Ectodermal cell (in vitro differentiated cells): ENCODE measurements around the gene LRIG1.

Experiments used
- H3K27ac ChIP-seq: 2 replicates; pipeline ENCODE4 v1.7.0; 2013; ENCODE audit warnings: mild to moderate bottlenecking, low read depth, low read length; ENCODE audit not compliant: insufficient read depth, poor library complexity, severe bottlenecking
- H3K27me3 ChIP-seq: 2 replicates; pipeline ENCODE4 v1.7.0; 2013; ENCODE audit warnings: mild to moderate bottlenecking, low read length; ENCODE audit not compliant: insufficient read depth, control insufficient read depth, poor library complexity, severe bottlenecking
- H3K36me3 ChIP-seq: one replicate; pipeline ENCODE4 v1.7.0; 2013; ENCODE audit warnings: low read length; ENCODE audit not compliant: control insufficient read depth, insufficient read depth
- H3K4me1 ChIP-seq: one replicate; pipeline ENCODE4 v1.7.0; 2013; ENCODE audit warnings: low read length; ENCODE audit not compliant: control insufficient read depth, insufficient read depth
- H3K4me3 ChIP-seq: 2 replicates; pipeline ENCODE4 v1.7.0; 2013; ENCODE audit warnings: low read depth, low read length, control low read depth; ENCODE audit not compliant: insufficient read depth
- H3K9me3 ChIP-seq: 2 replicates; pipeline ENCODE4 v1.7.0; 2013; ENCODE audit warnings: mild to moderate bottlenecking, low read length, moderate library complexity; ENCODE audit not compliant: control insufficient read depth
- WGBS, 2 experiments: methylation state at CpG; one replicate each; pipeline ENCODE4 v1.1.7; 2013; ENCODE audit warnings: missing lambda C conversion rate in 2 of 2; 5-methylcytosine and 5-hydroxymethylcytosine counted together

LRIG1 gene

DNA sequence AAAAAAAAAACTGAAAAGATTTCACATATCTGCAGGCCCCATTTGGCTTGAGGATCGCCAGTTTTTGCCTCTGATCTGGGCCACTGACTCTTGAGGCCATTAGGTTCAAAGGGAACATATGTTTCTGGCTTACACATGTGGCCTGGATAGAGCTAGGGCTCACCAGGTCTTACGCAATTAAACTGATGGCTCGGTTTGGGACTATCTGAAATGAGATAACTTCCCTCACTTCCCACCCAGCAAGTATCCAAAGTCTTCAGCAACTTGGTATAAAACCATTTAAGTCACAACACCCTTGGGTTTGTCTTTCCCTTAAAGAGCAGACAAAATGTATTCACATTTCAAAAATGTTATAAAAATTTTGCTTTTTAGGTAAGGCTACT lies 36.3 kb downstream of the LRIG1 start:
- Histone ChIP-seq H3K4me3 (no peak overlapping the region), H3K9me3 (no peaks in the 10 kb centered on the region), H3K27me3 (no peaks in the 10 kb centered on the region), H3K4me1 (peaks cover 22% of the 10 kb centered on the region), H3K36me3 (peaks cover 26% of the 10 kb centered on the region), H3K27ac (no peak overlapping the region)
- WGBS, 2 experiments: 93 to 94% methylated on average over 3 of the region's 3 CpGs

DNA sequence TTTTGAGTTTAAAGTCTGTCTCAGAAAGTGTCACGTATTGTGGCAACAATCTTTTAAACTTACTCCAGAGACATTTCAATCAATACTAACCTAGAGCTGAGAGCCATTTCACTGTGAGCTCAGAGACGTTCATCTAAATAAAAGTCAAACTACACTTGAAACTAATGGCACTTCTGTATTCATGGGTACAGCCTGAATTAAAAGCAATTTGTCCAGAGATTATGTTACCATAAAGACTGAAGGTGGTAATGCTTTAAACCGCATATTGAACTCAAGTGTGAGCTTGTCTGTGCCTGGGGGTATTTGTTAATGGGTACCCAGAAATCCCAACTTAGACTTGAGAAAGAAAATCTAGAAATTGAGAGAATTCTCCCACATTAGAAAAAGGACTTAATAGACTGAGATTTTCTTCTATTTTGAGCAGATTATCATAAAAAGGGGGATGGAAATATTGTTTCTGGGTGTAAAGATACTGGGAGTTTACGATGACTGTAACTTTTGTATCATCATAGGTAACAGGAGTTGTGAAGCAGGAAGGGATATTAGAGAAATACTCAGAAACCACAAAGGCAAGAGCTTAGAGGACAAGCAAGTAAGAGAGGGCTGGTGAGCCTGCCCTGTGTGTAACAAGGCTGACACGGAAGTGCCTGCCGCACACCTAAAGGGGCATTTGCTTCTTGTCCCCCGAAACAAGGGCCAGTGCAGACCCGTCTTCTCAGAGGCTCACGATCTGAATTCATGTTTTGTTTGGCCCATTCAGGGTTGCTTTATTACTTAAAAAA lies 36.9 kb downstream of the LRIG1 start:
- Histone ChIP-seq H3K27ac (no peak overlapping the region), H3K4me1 (peaks cover 22% of the 10 kb centered on the region)
- WGBS, 2 experiments: 85% methylated on average over 9 of the region's 9 CpGs

DNA sequence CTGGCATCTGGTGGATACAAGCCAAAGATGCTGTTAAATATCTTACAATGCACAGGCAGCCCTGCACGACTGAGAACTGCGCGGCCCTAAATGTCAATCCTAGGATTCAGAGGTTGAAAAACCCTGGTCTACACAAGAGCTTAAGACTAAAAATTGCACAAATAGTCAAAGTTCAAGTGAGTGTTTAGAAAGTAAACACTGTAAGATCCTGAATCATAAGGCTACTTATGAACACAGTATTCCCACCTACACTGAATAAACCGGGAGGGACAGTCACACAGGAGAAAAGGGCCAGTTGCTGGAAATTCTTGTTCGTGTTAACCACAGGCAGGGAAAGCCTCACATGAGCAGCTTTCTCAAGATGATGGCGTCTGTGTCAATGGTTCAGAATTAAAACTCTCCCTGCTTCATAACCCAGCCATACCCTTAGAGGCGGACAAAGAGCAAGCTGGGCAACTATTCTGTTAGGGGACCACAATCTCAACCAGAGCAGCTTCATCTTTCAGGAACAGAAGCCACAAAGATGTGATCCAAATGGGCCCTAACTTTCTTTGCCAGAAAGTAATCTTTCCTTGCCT lies 37.7 kb downstream of the LRIG1 start:
- H3K27ac ChIP-seq: no peak overlapping the region
- H3K4me3 ChIP-seq: no peak overlapping the region
- no peaks in the 10 kb centered on the region for H3K9me3 ChIP-seq
- peaks cover 17% of the 10 kb centered on the region for H3K4me1 ChIP-seq
- H3K36me3 ChIP-seq: peaks cover 28% of the 10 kb centered on the region
- 92 to 96% methylated on average over 7 of the region's 7 CpGs for WGBS, 2 experiments
- no peaks in the 10 kb centered on the region for H3K27me3 ChIP-seq

More for the DNA sequence above, 36.9 kb downstream of the LRIG1 start:
- Histone ChIP-seq H3K4me3 (no peak overlapping the region), H3K27me3 (no peaks in the 10 kb centered on the region), H3K9me3 (no peaks in the 10 kb centered on the region), H3K36me3 (peaks cover 30% of the 10 kb centered on the region)

DNA sequence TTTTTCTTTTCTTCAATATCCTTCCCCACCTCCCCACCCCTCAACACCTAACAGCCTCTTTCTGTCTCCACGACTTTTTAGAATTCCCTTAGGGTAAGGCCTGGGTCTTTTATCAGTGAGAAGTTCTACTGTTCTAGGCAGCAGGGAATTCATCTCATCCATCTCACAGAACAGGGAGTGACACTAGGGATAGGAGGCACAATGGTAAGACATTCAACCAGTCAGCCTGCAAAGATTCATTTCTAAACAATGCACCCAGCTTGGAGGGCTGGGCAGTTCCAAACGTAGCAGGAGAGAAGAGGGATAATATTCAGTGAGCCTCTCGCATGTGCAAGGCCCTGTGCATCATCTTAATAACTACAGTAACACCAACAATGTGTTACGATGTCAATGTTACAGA lies 43.6 kb downstream of the LRIG1 start:
- Histone ChIP-seq H3K9me3 (no peaks in the 10 kb centered on the region), H3K27me3 (no peaks in the 10 kb centered on the region), H3K4me1 (peaks cover 16% of the 10 kb centered on the region), H3K27ac (no peak overlapping the region), H3K4me3 (no peak overlapping the region), H3K36me3 (peaks cover 39% of the 10 kb centered on the region)
- WGBS, 2 experiments: 76 to 77% methylated on average over 4 of the region's 4 CpGs

DNA sequence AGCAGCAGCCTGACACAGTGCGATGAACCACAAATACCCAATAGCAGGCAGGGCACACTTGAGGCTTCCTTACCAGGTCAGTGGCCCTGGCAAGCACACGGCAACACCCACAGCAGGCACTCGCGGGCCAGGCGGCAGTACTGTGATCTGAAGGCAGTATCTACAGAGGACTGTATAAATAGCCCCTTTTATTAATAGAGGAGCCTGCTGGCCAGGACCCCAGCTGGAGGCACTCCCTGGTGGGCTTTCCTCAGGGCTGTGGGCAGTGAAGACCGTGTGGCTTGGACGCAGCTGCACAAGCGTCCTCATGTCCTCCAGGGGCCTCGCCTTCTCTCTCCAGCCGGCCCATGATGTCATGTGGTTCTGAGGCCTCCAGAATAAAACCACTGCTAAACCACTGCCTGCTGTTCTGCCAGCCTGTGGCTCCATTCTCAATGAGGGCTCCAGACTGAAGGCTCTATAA lies 44.1 kb downstream of the LRIG1 start:
- H3K9me3 ChIP-seq: no peaks in the 10 kb centered on the region
- no peaks in the 10 kb centered on the region for H3K27me3 ChIP-seq
- H3K4me3 ChIP-seq: no peak overlapping the region
- no peak overlapping the region for H3K27ac ChIP-seq
- peaks cover 36% of the 10 kb centered on the region for H3K36me3 ChIP-seq
- WGBS, 2 experiments: 88 to 90% methylated on average over 10 of the region's 10 CpGs
- peaks cover 16% of the 10 kb centered on the region for H3K4me1 ChIP-seq

DNA sequence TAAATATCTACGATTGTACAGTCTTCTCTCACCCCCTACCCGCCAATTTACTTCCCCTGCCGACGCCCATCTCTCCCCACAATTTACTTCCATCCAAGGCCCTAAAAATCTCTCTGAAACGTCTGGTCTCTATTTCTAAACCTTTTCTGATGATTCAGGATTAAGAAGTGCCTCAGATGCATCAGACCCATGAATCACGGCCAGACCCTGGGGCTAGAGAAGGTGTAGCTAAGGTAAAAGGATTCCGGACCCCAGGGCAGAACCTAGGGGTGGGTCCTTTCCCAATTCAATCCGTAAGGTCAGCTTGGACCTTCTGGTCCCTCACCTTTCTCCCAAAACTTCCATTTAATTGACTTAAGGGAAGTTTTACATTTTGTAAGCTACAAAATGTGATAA lies 46.4 kb downstream of the LRIG1 start:
- no peaks in the 10 kb centered on the region for H3K27me3 ChIP-seq
- H3K27ac ChIP-seq: no peak overlapping the region
- WGBS, 2 experiments: 94% methylated on average over 8 of the region's 8 CpGs
- no peaks in the 10 kb centered on the region for H3K9me3 ChIP-seq
- peaks cover 26% of the 10 kb centered on the region for H3K36me3 ChIP-seq
- H3K4me1 ChIP-seq: peaks cover 16% of the 10 kb centered on the region
- no peak overlapping the region for H3K4me3 ChIP-seq

DNA sequence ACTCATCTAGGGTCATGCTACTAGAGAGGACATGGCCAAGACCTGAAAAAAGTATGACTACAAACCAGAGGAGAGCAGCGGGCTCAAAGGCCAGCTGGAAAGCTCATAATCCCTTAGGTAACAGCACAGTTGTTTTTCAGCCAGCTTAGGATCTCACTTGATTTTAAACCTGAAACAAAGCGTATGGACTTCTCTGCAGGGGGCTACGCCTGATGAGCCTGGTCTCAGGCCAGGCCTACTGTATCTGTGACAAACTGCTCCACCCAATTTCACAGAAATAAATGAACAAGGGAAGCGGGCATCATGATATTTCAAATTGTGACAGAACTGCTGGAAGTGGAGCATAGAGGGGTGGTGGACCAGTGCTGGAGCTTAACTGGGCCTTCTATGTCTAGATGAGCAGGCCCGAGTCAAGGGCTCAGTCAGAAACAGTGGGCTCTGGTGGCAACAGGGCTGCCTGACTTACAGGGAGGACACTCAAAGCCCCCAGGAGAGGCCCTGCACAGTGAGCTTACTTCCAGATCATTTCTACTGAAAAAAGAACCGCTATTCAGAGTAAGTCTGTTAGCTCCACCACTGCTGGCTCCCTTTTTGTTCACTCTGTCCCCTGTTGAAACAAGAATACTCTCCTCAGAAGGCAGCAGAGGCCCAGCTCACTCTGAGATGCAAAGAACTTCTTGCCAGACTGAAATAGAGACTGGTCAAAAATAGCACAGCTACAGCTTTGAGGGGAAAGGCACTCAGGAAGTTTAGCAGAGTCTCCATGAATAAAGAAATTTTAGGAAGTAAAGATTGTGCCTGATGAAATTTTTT lies 47.0 kb downstream of the LRIG1 start:
- peaks cover 22% of the 10 kb centered on the region for H3K36me3 ChIP-seq
- no peak overlapping the region for H3K27ac ChIP-seq
- H3K9me3 ChIP-seq: no peaks in the 10 kb centered on the region
- H3K4me3 ChIP-seq: no peak overlapping the region
- H3K4me1 ChIP-seq: peaks cover 16% of the 10 kb centered on the region
- 84 to 89% methylated on average over 6 of the region's 6 CpGs for WGBS, 2 experiments
- no peaks in the 10 kb centered on the region for H3K27me3 ChIP-seq

DNA sequence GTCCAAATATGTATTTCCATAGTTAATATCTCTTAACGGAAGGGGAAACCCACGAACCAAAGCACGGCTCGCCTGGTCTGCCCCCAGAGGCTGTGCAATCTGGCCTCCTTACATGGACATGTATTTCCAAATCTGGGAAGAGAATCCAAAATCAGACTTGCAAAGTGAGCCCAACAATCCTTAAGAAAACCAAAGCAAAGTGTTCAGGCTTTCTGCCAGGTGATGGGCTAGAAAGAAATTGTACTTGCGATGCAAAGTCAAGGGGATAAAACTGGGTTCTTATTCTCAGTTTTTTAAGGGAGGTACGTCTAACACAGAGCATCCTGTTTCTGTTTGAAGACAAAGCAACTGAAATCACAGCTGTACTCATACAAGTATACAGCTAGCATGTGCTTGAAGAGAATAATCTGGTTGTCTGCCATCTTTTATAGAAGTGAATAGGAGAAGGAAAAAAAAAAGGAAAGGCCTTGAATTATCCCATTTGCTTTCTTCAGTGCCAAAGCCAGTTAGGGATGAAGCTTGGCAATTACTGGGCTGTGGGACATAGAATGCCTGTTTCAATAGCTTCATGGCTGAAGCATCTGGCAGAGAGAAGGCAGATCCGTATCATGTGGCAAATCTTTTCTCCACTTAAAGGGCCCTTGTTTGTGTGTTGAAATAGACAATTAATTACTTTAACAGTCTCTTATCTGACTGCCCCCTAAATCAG lies 48.4 kb downstream of the LRIG1 start:
- peaks cover 16% of the 10 kb centered on the region for H3K4me1 ChIP-seq
- 91 to 95% methylated on average over 7 of the region's 7 CpGs for WGBS, 2 experiments
- H3K27me3 ChIP-seq: no peaks in the 10 kb centered on the region
- peaks cover 22% of the 10 kb centered on the region for H3K36me3 ChIP-seq
- H3K4me3 ChIP-seq: no peak overlapping the region
- no peak overlapping the region for H3K27ac ChIP-seq
- no peaks in the 10 kb centered on the region for H3K9me3 ChIP-seq

DNA sequence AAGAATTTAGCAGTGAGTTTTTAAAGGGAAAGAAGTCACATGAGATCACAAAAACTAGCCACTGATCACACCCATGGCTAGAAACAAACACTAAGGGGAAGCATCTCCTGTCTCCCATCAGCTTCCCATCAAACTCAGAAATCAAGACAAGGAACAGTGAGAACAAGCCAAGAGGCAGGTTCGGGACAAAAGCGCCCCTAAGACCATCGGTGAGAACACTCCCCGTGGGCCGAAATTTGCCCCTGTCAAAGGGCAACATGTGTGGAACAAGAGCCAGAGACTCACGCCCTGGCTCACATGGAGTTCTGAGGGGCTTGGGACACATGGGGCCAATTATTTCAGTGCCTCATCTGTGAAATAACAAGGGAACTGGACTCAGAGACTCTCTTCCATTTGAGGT lies 49.1 kb downstream of the LRIG1 start:
- Histone ChIP-seq H3K4me3 (no peak overlapping the region), H3K4me1 (peaks cover 16% of the 10 kb centered on the region), H3K9me3 (no peaks in the 10 kb centered on the region), H3K27me3 (no peaks in the 10 kb centered on the region), H3K36me3 (peaks cover 19% of the 10 kb centered on the region), H3K27ac (no peak overlapping the region)
- 92 to 93% methylated on average over 6 of the region's 6 CpGs for WGBS, 2 experiments
